ENCODE data around the gene HNRNPH2.

The HNRNPH2 gene

DNA sequence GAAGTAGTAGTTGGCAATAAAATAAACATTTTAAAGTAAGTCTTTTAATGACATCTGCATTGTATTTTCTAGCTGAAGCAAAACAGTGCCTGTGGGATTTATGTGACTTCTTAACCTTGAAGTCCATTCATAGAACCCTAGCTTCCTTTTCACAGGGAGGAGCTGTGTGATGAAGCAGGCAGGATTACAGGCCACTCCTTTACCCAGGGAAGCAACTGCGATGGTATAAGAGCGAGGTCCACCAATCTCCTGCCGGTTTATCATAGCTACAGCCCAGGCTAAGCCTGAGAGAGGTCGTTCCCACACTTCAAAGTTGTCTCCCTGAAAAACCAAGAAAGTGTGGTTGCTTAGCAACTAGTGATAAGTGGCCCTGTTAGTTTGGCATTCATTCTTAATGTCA lies 10.2 kb upstream of the HNRNPH2 start:
- H2AK5ac ChIP-seq (ENCODE audit: low read length), result no peak overlapping the region
- H3K36me3 ChIP-seq (ENCODE audit: control insufficient read depth in 1 of 2, insufficient read depth in 2 of 2, low read length in 2 of 2), result peaks cover 5 to 6% of the 10 kb centered on the region in 2 experiments
- no peak overlapping the region for H3K4ac ChIP-seq (ENCODE audit: low read depth, low read length)
- H4K12ac ChIP-seq (ENCODE audit: low read depth, low read length), result no peak overlapping the region
- no peak overlapping the region for H2BK12ac ChIP-seq (ENCODE audit: low read length)
- no peak overlapping the region for H3K4me3 ChIP-seq (ENCODE audit: low read depth, low read length)
- H4K8ac ChIP-seq (ENCODE audit: low read depth, low read length), result no peak overlapping the region
- WGBS (ENCODE audit: extremely low coverage, insufficient coverage, insufficient read length), result no CpG with 5 or more reads among the region's 4 CpGs
- H3K23ac ChIP-seq (ENCODE audit: low read length), result no peak overlapping the region
- no peak overlapping the region for H3K14ac ChIP-seq (ENCODE audit: low read length)
- no peak overlapping the region for H4K91ac ChIP-seq (ENCODE audit: low read depth, low read length)
- no peaks in the 10 kb centered on the region for H3K4me1 ChIP-seq (ENCODE audit: control insufficient read depth in 1 of 2, insufficient read depth in 2 of 2, low read length in 2 of 2)
- H3K9me3 ChIP-seq (ENCODE audit: insufficient read depth, low read depth, low read length), result no peaks in the 10 kb centered on the region
- DNase-seq, result no peak
- H3K79me2 ChIP-seq (ENCODE audit: control insufficient read depth, insufficient read depth, low read length, poor library complexity), result no peaks in the 10 kb centered on the region
- H3K18ac ChIP-seq (ENCODE audit: low read length), result no peak overlapping the region
- no peak overlapping the region for H2BK5ac ChIP-seq (ENCODE audit: low read depth, low read length, poor library complexity)
- H3K9ac ChIP-seq (ENCODE audit: low read length), result no peak overlapping the region
- H3K4me2 ChIP-seq (ENCODE audit: low read length), result no peak overlapping the region
- H3K79me1 ChIP-seq (ENCODE audit: low read length), result no peaks in the 10 kb centered on the region
- H3K27ac ChIP-seq (ENCODE audit: low read depth, low read length), result no peak overlapping the region
- no peak overlapping the region for H2BK120ac ChIP-seq (ENCODE audit: insufficient read depth, low read length, poor library complexity)
- no peak overlapping the region for H2AFZ ChIP-seq (ENCODE audit: insufficient read depth, low read length, poor library complexity)
- no peaks in the 10 kb centered on the region for H3K27me3 ChIP-seq (ENCODE audit: insufficient read depth, low read length)

DNA sequence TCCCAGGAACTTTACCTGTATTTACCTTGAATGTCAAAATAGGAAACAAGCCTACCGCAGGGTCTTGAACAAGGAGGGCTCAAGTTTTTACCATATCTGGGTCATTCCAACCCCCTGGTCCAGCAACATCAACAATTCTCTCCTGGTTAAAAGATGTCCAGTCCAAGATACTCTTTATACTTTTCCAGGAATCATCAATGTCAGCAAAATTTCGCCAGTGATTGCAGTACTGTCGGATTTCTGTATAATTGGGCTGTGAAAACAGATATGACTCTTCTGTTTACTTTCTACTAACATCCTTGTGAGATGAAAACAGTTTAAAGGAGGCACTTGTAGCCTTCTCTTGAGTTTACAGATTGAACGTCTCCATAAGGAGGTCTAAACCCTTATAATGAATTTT lies 9.3 kb upstream of the HNRNPH2 start:
- Histone ChIP-seq H4K8ac (ENCODE audit: low read depth, low read length) (no peak overlapping the region), H2AK5ac (ENCODE audit: low read length) (no peak overlapping the region), H3K4me2 (ENCODE audit: low read length) (no peak overlapping the region), H3K9me3 (ENCODE audit: insufficient read depth, low read depth, low read length) (no peaks in the 10 kb centered on the region), H3K4ac (ENCODE audit: low read depth, low read length) (no peak overlapping the region), H3K4me3 (ENCODE audit: low read depth, low read length) (no peak overlapping the region), H3K27me3 (ENCODE audit: insufficient read depth, low read length) (no peaks in the 10 kb centered on the region), H3K18ac (ENCODE audit: low read length) (no peak overlapping the region), H2AFZ (ENCODE audit: insufficient read depth, low read length, poor library complexity) (no peak overlapping the region), H3K27ac (ENCODE audit: low read depth, low read length) (no peak overlapping the region), H3K36me3 (ENCODE audit: control insufficient read depth in 1 of 2, insufficient read depth in 2 of 2, low read length in 2 of 2) (peaks cover 6 to 8% of the 10 kb centered on the region in 2 experiments), H4K12ac (ENCODE audit: low read depth, low read length) (no peak overlapping the region), H3K23ac (ENCODE audit: low read length) (no peak overlapping the region), H2BK5ac (ENCODE audit: low read depth, low read length, poor library complexity) (no peak overlapping the region), H3K79me1 (ENCODE audit: low read length) (no peaks in the 10 kb centered on the region), H3K14ac (ENCODE audit: low read length) (no peak overlapping the region), H2BK12ac (ENCODE audit: low read length) (no peak overlapping the region), H3K4me1 (ENCODE audit: control insufficient read depth in 1 of 2, insufficient read depth in 2 of 2, low read length in 2 of 2) (no peaks in the 10 kb centered on the region), H4K91ac (ENCODE audit: low read depth, low read length) (no peak overlapping the region), H3K9ac (ENCODE audit: low read length) (no peak overlapping the region), H3K79me2 (ENCODE audit: control insufficient read depth, insufficient read depth, low read length, poor library complexity) (no peaks in the 10 kb centered on the region), H2BK120ac (ENCODE audit: insufficient read depth, low read length, poor library complexity) (no peak overlapping the region)
- no peak for DNase-seq
- no CpG with 5 or more reads among the region's 4 CpGs for WGBS (ENCODE audit: extremely low coverage, insufficient coverage, insufficient read length)

DNA sequence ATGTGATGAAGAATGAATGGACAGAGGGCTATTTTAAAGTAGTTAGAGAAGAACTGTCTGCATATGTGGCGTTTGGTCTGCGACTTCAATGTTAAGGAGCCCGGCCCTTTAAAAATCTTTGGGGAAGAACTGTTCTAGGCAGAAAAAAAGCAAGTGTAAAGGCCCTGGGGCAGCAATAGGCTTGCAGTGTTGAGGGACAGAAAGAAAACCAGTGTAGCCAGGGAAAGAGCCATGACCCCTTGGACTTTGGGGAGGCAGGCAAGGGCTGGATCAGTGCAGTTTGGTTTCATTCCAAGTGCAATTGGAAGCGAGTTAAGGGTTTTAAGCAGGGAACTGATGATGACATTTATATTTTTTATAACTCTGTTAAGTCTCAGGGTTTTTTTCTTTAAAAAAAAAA lies 8.2 kb upstream of the HNRNPH2 start:
- H3K27ac ChIP-seq (ENCODE audit: low read depth, low read length), result no peak overlapping the region
- no peak overlapping the region for H3K4me3 ChIP-seq (ENCODE audit: low read depth, low read length)
- no peaks in the 10 kb centered on the region for H3K79me1 ChIP-seq (ENCODE audit: low read length)
- no peaks in the 10 kb centered on the region for H3K9me3 ChIP-seq (ENCODE audit: insufficient read depth, low read depth, low read length)
- no peak overlapping the region for H2BK12ac ChIP-seq (ENCODE audit: low read length)
- no peaks in the 10 kb centered on the region for H3K4me1 ChIP-seq (ENCODE audit: control insufficient read depth in 1 of 2, insufficient read depth in 2 of 2, low read length in 2 of 2)
- no peak overlapping the region for H2AK5ac ChIP-seq (ENCODE audit: low read length)
- no peaks in the 10 kb centered on the region for H3K79me2 ChIP-seq (ENCODE audit: control insufficient read depth, insufficient read depth, low read length, poor library complexity)
- no peak overlapping the region for H3K18ac ChIP-seq (ENCODE audit: low read length)
- H3K23ac ChIP-seq (ENCODE audit: low read length), result no peak overlapping the region
- H3K9ac ChIP-seq (ENCODE audit: low read length), result no peak overlapping the region
- no peak for DNase-seq
- H3K27me3 ChIP-seq (ENCODE audit: insufficient read depth, low read length), result no peaks in the 10 kb centered on the region
- no CpG with 5 or more reads among the region's 4 CpGs for WGBS (ENCODE audit: extremely low coverage, insufficient coverage, insufficient read length)
- H2BK5ac ChIP-seq (ENCODE audit: low read depth, low read length, poor library complexity), result no peak overlapping the region
- no peak overlapping the region for H2AFZ ChIP-seq (ENCODE audit: insufficient read depth, low read length, poor library complexity)
- no peak overlapping the region for H4K12ac ChIP-seq (ENCODE audit: low read depth, low read length)
- no peak overlapping the region for H3K4me2 ChIP-seq (ENCODE audit: low read length)
- H2BK120ac ChIP-seq (ENCODE audit: insufficient read depth, low read length, poor library complexity), result no peak overlapping the region
- H3K36me3 ChIP-seq (ENCODE audit: control insufficient read depth in 1 of 2, insufficient read depth in 2 of 2, low read length in 2 of 2), result peaks cover 1 to 7% of the 10 kb centered on the region in 2 experiments
- no peak overlapping the region for H3K14ac ChIP-seq (ENCODE audit: low read length)
- no peak overlapping the region for H3K4ac ChIP-seq (ENCODE audit: low read depth, low read length)
- no peak overlapping the region for H4K8ac ChIP-seq (ENCODE audit: low read depth, low read length)
- H4K91ac ChIP-seq (ENCODE audit: low read depth, low read length), result no peak overlapping the region

DNA sequence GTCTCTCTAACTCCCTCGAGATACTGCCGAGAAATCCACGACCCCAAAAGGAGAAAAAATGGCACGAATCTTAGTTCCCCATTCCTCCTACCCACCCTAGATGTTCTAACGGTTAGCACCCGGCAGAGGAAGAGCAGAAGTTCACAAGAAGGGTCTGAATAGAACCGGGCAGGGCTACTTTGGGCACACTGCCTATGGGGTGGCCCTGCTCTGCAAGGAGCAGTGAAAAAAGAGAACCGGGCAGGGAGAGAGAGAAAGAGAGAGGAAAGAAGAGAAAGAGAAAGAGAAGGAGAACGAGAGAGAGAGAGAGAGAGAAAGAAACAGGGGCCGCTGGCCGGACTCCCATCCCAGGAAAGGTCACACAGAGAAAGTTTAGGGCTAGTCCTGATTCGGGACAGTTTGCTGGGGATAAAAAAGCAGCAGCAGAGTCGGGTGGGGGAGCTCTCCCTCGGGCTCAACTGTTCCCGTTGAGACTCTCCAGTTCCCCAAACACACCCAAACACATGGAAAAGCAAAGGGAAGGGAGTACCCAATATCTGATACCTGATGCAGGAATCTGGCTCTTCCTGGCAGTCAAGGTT lies 765 bp upstream of the HNRNPH2 start:
- Histone ChIP-seq H3K4me2 (ENCODE audit: low read length) (peak overlapping the region; percentile 93), H2BK120ac (ENCODE audit: insufficient read depth, low read length, poor library complexity) (no peak overlapping the region), H4K12ac (ENCODE audit: low read depth, low read length) (peak overlapping the region; percentile 18), H3K4me1 (ENCODE audit: control insufficient read depth in 1 of 2, insufficient read depth in 2 of 2, low read length in 2 of 2) (no peaks in the 10 kb centered on the region), H3K79me2 (ENCODE audit: control insufficient read depth, insufficient read depth, low read length, poor library complexity) (peaks cover 4% of the 10 kb centered on the region), H2AFZ (ENCODE audit: insufficient read depth, low read length, poor library complexity) (peak overlapping the region; percentile 35), H3K36me3 (ENCODE audit: control insufficient read depth in 1 of 2, insufficient read depth in 2 of 2, low read length in 2 of 2) (peaks cover 7 to 9% of the 10 kb centered on the region in 2 experiments), H3K4me3 (ENCODE audit: low read depth, low read length) (peak overlapping the region; percentile 88), H2BK5ac (ENCODE audit: low read depth, low read length, poor library complexity) (peak overlapping the region; percentile 46), H3K27me3 (ENCODE audit: insufficient read depth, low read length) (no peaks in the 10 kb centered on the region), H3K4ac (ENCODE audit: low read depth, low read length) (no peak overlapping the region), H4K8ac (ENCODE audit: low read depth, low read length) (peak overlapping the region; percentile 7), H3K79me1 (ENCODE audit: low read length) (peaks cover 2% of the 10 kb centered on the region), H2AK5ac (ENCODE audit: low read length) (no peak overlapping the region), H3K9me3 (ENCODE audit: insufficient read depth, low read depth, low read length) (no peaks in the 10 kb centered on the region), H3K14ac (ENCODE audit: low read length) (no peak overlapping the region), H4K91ac (ENCODE audit: low read depth, low read length) (peak overlapping the region; percentile 13), H3K23ac (ENCODE audit: low read length) (no peak overlapping the region), H3K27ac (ENCODE audit: low read depth, low read length) (peak overlapping the region; percentile 70), H3K18ac (ENCODE audit: low read length) (no peak overlapping the region), H2BK12ac (ENCODE audit: low read length) (no peak overlapping the region), H3K9ac (ENCODE audit: low read length) (peak overlapping the region; percentile 90)
- DNase-seq, result no peak
- no CpG with 5 or more reads among the region's 15 CpGs for WGBS (ENCODE audit: extremely low coverage, insufficient coverage, insufficient read length)
